Hepatocyte (in vitro differentiated cells): ENCODE data around the gene BEND4. TPM values are rescaled to one million over a fixed set of nuclear protein-coding genes. Genes with fewer than 3 reads are reported as not detected.

Experiments used
- DNase-seq: peaks from one replicate; pipeline ENCODE4 v3.0.0-alpha.2; 2016; ENCODE audit warnings: low spot score
- H2AFZ ChIP-seq: fragments of 200-600 bp; sonication (generic); 2 replicates; pipeline ENCODE4 v1.6.0; 2016; ENCODE audit warnings: antibody characterized with exemption, mild to moderate bottlenecking
- H3K27ac ChIP-seq: fragments of 200-600 bp; sonication (generic); 2 replicates; pipeline ENCODE4 v1.5.1; 2016; ENCODE audit warnings: mild to moderate bottlenecking
- H3K27me3 ChIP-seq: fragments of 200-600 bp; sonication (generic); 2 replicates; pipeline ENCODE4 v1.6.1; 2016
- H3K36me3 ChIP-seq: fragments of 200-600 bp; sonication (generic); replicated peaks from 2 replicates; pipeline ENCODE4 v1.5.1; 2016; ENCODE audit warnings: low read depth; ENCODE audit not compliant: insufficient read depth
- H3K4me1 ChIP-seq: fragments of 200-600 bp; sonication (generic); 2 replicates; pipeline ENCODE4 v1.5.1; 2016; ENCODE audit warnings: mild to moderate bottlenecking, moderate library complexity; ENCODE audit not compliant: insufficient read depth
- H3K4me2 ChIP-seq: fragments of 200-600 bp; sonication (generic); 2 replicates; pipeline ENCODE4 v1.6.0; 2016
- H3K4me3 ChIP-seq: fragments of 200-600 bp; sonication (generic); 2 replicates; pipeline ENCODE4 v1.5.1; 2016; ENCODE audit warnings: mild to moderate bottlenecking
- H3K79me2 ChIP-seq: fragments of 200-600 bp; sonication (generic); 2 replicates; pipeline ENCODE4 v1.6.0; 2017; ENCODE audit warnings: mild to moderate bottlenecking
- H3K9me2 ChIP-seq: fragments of 200-600 bp; sonication (generic); replicated peaks from 2 replicates; pipeline ENCODE4 v1.6.0; 2017; ENCODE audit warnings: mild to moderate bottlenecking; ENCODE audit not compliant: insufficient read depth
- H3K9me3 ChIP-seq: fragments of 200-600 bp; sonication (generic); 2 replicates; pipeline ENCODE4 v1.5.1; 2016; ENCODE audit warnings: low read depth, mild to moderate bottlenecking
- H4K20me1 ChIP-seq: fragments of 200-600 bp; sonication (generic); 2 replicates; pipeline ENCODE4 v1.6.0; 2016; ENCODE audit warnings: mild to moderate bottlenecking; ENCODE audit not compliant: insufficient read depth, poor library complexity, severe bottlenecking
- CTCF ChIP-seq: fragments of 200-600 bp; sonication (generic); IDR thresholded peaks from 2 replicates; pipeline ENCODE4 v1.5.1; 2016; ENCODE audit warnings: antibody characterized with exemption, mild to moderate bottlenecking; ENCODE audit not compliant: poor library complexity
- EZH2 ChIP-seq: fragments of 200-600 bp; sonication (generic); IDR thresholded peaks from 2 replicates; pipeline ENCODE4 v1.6.1; 2016; ENCODE audit warnings: antibody characterized with exemption, mild to moderate bottlenecking, borderline replicate concordance
- EZH2phosphoT487 ChIP-seq: fragments of 200-600 bp; sonication (generic); IDR thresholded peaks from one replicate; pipeline ENCODE4 v1.6.1; 2018; ENCODE audit warnings: antibody characterized with exemption, mild to moderate bottlenecking, low read depth, moderate library complexity; ENCODE audit not compliant: unreplicated experiment, severe bottlenecking
- WGBS: methylation state at CpG from one replicate; pipeline ENCODE4 v1.1.6; 2016; ENCODE audit warnings: low lambda C conversion rate; ENCODE audit errors: missing lambda C conversion rate; 5-methylcytosine and 5-hydroxymethylcytosine counted together
- polyA plus RNA-seq: library from polyadenylated mRNA; unstranded; fragments of >200 nt; fragmentation: Nextera tagmentation; extraction: Ambion mirVana; gene quantifications from 2 replicates; pipeline ENCODE4 v1.2.1, GENCODE V29; 2016
- total RNA-seq: library from RNA; depleted of rRNA; stranded (reverse); fragments of >200 nt; gene quantifications from 2 replicates; pipeline ENCODE4 v1.2.3, GENCODE V29; 2014

The BEND4 gene
- total and polyA plus RNA-seq, 2 experiments from 2014 or later, result 0.06 to 0.10 TPM

GRCh38 chr4:42067264-42067663 lies 85.2 kb downstream of the BEND4 start:
- DNase-seq, result no peak
- WGBS, result 48% methylated on average over 2 of the region's 2 CpGs
- Histone ChIP-seq H4K20me1 (no peaks in the 10 kb centered on the region), H3K4me1 (no peaks in the 10 kb centered on the region), H3K27me3 (no peaks in the 10 kb centered on the region), H3K27ac (no peak overlapping the region), H3K79me2 (no peaks in the 10 kb centered on the region), H3K9me3 (no peaks in the 10 kb centered on the region), H2AFZ (no peak overlapping the region), H3K9me2 (no peaks in the 10 kb centered on the region), H3K36me3 (no peaks in the 10 kb centered on the region), H3K4me2 (no peak overlapping the region), H3K4me3 (no peak overlapping the region)
- TF ChIP-seq EZH2phosphoT487, result no peak

DNA sequence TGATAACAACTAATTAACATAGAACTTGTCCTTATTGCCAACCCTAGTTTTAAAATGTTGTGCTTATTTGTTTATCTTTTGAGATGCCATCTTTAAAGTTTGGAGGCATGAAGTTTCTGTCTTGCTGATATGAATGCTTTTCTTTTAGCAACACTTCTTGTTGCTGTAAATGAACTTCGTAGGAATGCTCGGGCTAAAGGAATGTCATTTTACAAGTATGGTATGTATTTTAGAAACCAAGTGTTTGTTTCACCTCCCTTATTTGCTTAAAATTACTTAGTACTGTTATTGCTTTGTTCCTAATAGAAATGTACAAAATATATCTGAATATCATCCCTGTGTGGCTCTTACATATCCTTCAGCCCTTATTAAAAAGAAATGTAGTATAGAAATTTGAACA lies 86.1 kb downstream of the BEND4 start:
- no peak overlapping the region for H3K27ac ChIP-seq
- no peaks in the 10 kb centered on the region for H3K4me1 ChIP-seq
- H2AFZ ChIP-seq, result no peak overlapping the region
- H3K79me2 ChIP-seq, result no peaks in the 10 kb centered on the region
- no peak overlapping the region for H3K4me2 ChIP-seq
- no peaks in the 10 kb centered on the region for H3K36me3 ChIP-seq
- H3K27me3 ChIP-seq, result no peaks in the 10 kb centered on the region
- DNase-seq, result no peak
- TF ChIP-seq EZH2 (no peak), CTCF (no peak), EZH2phosphoT487 (no peak)
- H3K9me3 ChIP-seq, result no peaks in the 10 kb centered on the region
- H4K20me1 ChIP-seq, result no peaks in the 10 kb centered on the region
- H3K4me3 ChIP-seq, result no peak overlapping the region
- WGBS, result 80% methylated on average over 2 of the region's 2 CpGs
- no peaks in the 10 kb centered on the region for H3K9me2 ChIP-seq

Other genes with a start within 250 kb of the BEND4 start
- 77.6 and 83.9 TPM in 2 replicates for gene TMEM33, start 217.2 kb downstream of the BEND4 start, total RNA-seq
- 27.8 and 38.3 TPM in 2 replicates for gene TMEM33, start 217.2 kb downstream of the BEND4 start, polyA plus RNA-seq
- 0.04 and 0.10 TPM in 2 replicates for gene DCAF4L1, start 170.9 kb downstream of the BEND4 start, total RNA-seq
- gene DCAF4L1, start 170.9 kb downstream of the BEND4 start, polyA plus RNA-seq, result not detected in 2 replicates
- gene SLC30A9, start 162.1 kb downstream of the BEND4 start, total RNA-seq, result 50.9 and 58.6 TPM in 2 replicates
- gene SLC30A9, start 162.1 kb downstream of the BEND4 start, polyA plus RNA-seq, result 35.5 and 41.3 TPM in 2 replicates
- 0.17 and 1.5 TPM in 2 replicates for gene SHISA3, start 244.8 kb upstream of the BEND4 start, total RNA-seq
- gene SHISA3, start 244.8 kb upstream of the BEND4 start, polyA plus RNA-seq, result not detected in 2 replicates